Body of pancreas (tissue), 4 donors: ENCODE measurements around the gene TSPAN33.

Source experiments
- CTCF ChIP-seq, 7 experiments: fragments of 450-650 bp in 4 of 7; fragments of 200-600 bp in 3 of 7; sonication (generic) in 3 of 7; IDR thresholded peaks; one replicate each; pipeline ENCODE4 v1.5.1; 2016 to 2019; ENCODE audit warnings: antibody characterized with exemption in 7 of 7
- POLR2A ChIP-seq, 3 donors: fragments of 450-650 bp; IDR thresholded peaks; one replicate each; pipeline ENCODE4 v1.6.1; 2016; ENCODE audit warnings: antibody characterized with exemption in 3 of 3, mild to moderate bottlenecking in 2 of 3

DNA sequence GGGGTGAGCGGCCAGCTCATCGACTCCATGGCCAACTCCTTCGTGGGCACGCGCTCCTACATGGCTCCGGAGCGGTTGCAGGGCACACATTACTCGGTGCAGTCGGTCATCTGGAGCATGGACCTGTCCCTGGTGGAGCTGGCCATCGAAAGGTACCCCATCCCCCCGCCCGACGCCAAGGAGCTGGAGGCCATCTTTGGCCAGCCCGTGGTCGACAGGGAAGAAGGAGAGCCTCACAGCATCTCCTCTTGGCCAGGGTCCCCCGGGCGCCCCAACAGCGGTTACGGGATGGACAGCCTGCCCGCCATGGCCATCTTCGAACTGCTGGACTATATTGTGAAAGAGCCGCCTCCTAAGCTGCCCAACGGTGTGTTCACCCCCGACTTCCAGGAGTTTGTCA is 17.4 kb upstream of the TSPAN33 start:
- no peak for TF ChIP-seq CTCF (IDR thresholded peaks at IDR 0.05)
- no peak for TF ChIP-seq POLR2A (IDR thresholded peaks at IDR 0.05)
